MG63 (cell line): Measurements from ENCODE around the gene MAD1L1. TPM values are rescaled to one million over a fixed set of nuclear protein-coding genes. Genes with fewer than 3 reads are reported as not detected.

ENCODE experiments used
- DNase-seq: peaks from one replicate; pipeline ENCODE4 v3.0.0-alpha.2; 2020
- H3K27me3 ChIP-seq: fragments of 250-450 bp; sonication (Bioruptor Pico); 2 replicates; pipeline ENCODE4 v1.5.1; 2020; ENCODE audit warnings: mild to moderate bottlenecking, moderate library complexity
- H3K36me3 ChIP-seq: fragments of 250-450 bp; sonication (Bioruptor Pico); 2 replicates; pipeline ENCODE4 v1.5.1; 2020; ENCODE audit warnings: mild to moderate bottlenecking, moderate library complexity
- H3K4me3 ChIP-seq: fragments of 250-450 bp; sonication (Bioruptor Pico); 2 replicates; pipeline ENCODE4 v1.5.1; 2020; ENCODE audit warnings: mild to moderate bottlenecking, moderate library complexity
- H3K9me3 ChIP-seq: fragments of 250-450 bp; sonication (Bioruptor Pico); 2 replicates; pipeline ENCODE4 v1.5.1; 2020; ENCODE audit warnings: mild to moderate bottlenecking, moderate library complexity
- total RNA-seq: library from RNA; depleted of rRNA; stranded (reverse); fragments of >200 nt; shearing (Covaris generic); gene quantifications from 2 replicates; pipeline ENCODE4 v1.2.3, GENCODE V29; 2014; ENCODE audit warnings: low replicate concordance

The MAD1L1 gene
- total RNA-seq, 1 experiment from 2014 or later = 65.1 TPM

DNA sequence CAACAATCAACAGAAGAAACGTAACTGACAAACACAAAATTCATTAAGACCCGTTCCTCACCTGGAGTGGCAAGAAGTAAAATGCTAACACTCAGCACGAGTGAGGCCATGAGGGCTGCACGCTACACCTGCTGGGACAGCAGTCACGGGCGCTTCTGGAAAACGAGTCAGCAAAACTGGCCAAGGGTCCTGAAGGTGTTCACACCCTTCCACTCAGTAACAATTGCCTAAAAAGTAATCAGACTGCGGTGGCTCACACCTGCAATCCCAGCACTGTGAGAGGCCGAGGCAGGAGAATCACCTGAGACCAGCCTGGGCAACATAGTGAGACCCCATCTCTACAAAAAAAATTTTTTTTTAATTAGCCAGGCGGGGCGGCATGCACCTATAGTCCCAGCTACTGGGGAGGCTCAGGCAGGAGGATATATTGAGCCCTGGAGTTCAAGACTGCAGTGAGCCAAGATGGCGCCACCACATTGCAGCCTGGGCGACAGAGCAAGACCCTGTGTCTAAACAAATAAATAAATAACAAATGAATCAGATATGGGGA lies 199.1 kb downstream of the MAD1L1 start:
- no peak for DNase-seq
- Histone ChIP-seq H3K36me3 (no peaks in the 10 kb centered on the region), H3K27me3 (no peaks in the 10 kb centered on the region), H3K4me3 (no peak overlapping the region), H3K9me3 (peaks cover 5% of the 10 kb centered on the region; the same call in 1 of the 2 replicates)

DNA sequence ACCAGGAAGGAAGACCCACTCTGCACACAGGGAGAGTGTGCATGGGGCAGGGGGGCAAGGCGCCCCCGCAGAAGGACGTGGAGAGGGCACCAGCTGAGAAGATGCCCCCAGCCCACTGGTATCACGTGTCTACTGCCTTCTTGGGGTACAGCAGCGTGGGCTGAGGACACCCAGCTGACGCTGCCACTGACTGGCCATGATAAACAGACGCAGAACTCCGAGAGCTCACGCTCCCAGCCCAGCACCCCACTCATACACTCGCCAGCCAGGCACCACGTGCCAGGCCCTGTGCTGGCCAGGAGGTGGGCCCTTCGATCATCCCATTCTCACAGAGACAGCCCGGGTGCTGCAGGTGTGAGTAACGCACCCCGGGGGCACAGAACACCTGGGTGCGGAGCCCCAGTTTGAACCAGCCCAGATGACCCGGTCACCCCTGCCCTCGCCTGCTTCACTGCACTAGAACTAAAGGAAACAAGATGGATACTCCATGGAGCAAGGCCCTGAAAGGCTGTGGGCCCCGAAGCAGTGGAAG lies 199.8 kb downstream of the MAD1L1 start:
- DNase-seq = no peak
- no peak overlapping the region for H3K4me3 ChIP-seq
- H3K36me3 ChIP-seq = no peaks in the 10 kb centered on the region
- no peaks in the 10 kb centered on the region for H3K27me3 ChIP-seq
- peaks cover 9% of the 10 kb centered on the region; the same call in 1 of the 2 replicates for H3K9me3 ChIP-seq

DNA sequence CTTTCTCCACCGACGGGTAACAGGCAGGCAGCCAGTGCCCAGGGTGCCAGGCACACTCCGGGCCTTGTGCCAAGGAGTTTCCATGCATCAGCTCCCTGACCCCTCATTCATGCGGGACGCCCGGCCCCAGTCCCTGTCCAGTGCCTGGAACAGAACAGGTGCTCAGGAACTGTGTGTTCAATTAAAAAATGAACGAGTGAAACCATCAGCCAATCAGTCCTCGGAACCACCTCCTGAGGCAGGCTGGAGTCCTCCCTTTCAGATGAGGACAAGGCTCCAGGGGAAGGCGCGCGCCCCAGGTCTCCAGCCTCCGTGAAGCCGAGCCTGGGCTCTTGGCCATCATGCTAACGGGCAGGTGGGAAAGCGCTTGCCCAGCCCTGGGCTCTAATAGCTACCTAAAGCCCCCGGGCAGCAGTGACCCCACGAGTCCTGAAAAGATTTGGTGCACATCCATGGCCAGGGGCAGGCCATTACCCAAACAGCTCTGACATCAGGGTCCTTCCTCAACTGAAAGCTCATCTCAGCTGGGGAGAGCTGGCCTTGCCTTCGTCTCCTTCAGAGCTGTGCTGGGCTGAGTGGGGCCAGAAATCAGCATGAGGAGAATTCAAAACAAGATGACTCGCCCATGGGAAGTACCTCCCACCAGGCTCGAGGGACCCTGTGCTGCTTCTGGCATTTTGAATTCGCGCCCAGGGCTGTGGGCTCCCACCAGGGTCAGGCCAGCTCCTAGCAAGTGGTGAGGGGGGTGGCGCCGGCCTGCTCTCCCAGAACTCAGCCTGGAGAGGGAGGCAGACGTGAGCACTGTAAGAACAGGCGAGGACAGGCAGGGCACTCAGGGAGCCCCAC lies 200.5 kb downstream of the MAD1L1 start:
- Histone ChIP-seq H3K36me3 (no peaks in the 10 kb centered on the region), H3K27me3 (no peaks in the 10 kb centered on the region), H3K4me3 (no peak overlapping the region), H3K9me3 (peaks cover 10% of the 10 kb centered on the region; the same call in 1 of the 2 replicates)
- DNase-seq = peak; percentile 22

DNA sequence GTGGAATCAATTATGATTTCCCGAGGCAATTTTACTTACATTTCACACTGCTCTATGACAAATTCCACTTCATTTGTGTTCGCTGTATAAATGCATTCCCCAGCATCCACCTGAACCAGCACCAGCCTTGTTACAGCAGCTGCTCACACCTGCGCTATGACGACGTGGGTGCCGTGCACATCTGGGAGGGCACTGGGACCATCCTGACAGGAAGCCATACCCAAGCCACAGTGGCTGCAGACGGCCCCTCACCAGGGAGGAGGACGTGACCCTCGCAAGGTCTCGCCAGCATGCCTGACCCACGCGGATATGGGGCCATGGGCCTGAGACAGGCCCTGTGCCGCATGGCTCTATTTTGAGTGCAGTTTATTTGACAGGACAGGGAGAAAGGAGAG lies 201.3 kb downstream of the MAD1L1 start:
- Histone ChIP-seq H3K9me3 (peaks cover 11% of the 10 kb centered on the region; the same call in 1 of the 2 replicates), H3K36me3 (no peaks in the 10 kb centered on the region), H3K4me3 (no peak overlapping the region), H3K27me3 (no peaks in the 10 kb centered on the region)
- no peak for DNase-seq

DNA sequence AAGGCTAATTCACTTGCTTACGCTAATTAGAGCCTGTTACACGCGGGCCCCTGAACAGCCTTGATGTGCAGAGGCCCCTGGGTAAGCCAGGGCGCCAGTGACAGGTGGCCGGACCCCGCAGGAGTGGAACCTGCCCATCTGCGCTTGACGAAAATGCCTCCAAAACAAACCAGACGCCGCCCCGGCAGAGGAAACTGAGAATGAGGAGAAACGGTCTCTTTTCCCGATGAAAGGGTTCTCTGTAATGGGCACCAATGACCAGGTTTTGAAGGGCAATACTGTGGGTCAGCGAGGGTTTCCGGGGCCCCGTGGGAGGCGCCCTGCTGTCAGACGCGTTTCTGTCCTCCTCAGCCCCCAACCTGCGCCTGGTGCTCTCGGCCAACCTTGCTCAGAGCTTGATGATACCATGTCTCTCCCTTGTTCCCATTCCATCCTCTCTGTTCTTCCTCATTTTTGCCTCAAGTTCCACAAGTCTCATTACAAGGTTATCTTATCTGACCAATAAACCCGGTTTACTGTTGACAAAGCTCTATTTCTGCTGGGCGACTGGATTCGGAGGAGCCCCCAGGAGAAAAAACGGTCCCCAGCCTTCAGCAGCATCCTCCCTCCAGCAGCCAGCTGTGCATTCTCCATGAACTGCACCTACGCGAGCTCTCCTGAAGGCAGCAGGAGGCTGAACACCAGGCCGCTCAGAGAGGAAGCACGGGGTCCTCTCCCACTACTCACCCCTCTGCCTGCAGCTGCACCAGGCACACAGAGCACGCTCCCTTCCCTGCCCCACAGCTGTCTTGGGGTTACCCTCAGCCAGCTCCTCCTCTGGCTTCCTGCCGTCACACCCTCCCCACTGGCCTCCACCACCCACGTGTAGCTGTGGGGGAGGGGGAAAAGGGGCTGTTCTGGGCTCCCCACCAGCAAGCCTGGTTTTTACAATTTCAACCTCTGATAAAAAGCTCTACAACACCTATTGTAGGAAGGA lies 202.0 kb downstream of the MAD1L1 start:
- H3K4me3 ChIP-seq = no peak overlapping the region
- no peak for DNase-seq

DNA sequence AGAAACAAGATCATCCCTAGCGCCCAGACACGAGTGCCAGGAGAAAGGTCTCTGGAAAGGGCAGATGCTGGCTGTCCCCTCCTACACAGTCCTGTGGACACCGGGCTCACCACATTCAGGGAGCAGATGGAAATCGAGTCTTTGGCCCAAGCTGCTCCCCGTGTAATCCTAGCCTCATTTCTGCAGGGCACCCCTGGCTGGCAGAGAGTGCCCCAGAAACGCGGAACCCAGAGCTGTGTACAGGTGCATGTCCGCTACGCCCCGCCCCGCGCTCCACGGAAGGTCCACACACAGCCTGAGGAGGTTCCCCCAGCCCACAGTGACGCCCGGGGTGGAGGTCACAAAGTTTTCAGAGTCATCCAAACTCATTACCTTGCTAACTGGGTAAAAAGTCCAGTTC lies 202.8 kb downstream of the MAD1L1 start:
- DNase-seq = no peak
- H3K36me3 ChIP-seq = no peaks in the 10 kb centered on the region
- H3K4me3 ChIP-seq = no peak overlapping the region
- H3K27me3 ChIP-seq = no peaks in the 10 kb centered on the region
- peaks cover 18% of the 10 kb centered on the region for H3K9me3 ChIP-seq

More for the DNA sequence above, 202.0 kb downstream of the MAD1L1 start:
- Histone ChIP-seq H3K36me3 (no peaks in the 10 kb centered on the region), H3K9me3 (peaks cover 11% of the 10 kb centered on the region; the same call in 1 of the 2 replicates), H3K27me3 (no peaks in the 10 kb centered on the region)

DNA sequence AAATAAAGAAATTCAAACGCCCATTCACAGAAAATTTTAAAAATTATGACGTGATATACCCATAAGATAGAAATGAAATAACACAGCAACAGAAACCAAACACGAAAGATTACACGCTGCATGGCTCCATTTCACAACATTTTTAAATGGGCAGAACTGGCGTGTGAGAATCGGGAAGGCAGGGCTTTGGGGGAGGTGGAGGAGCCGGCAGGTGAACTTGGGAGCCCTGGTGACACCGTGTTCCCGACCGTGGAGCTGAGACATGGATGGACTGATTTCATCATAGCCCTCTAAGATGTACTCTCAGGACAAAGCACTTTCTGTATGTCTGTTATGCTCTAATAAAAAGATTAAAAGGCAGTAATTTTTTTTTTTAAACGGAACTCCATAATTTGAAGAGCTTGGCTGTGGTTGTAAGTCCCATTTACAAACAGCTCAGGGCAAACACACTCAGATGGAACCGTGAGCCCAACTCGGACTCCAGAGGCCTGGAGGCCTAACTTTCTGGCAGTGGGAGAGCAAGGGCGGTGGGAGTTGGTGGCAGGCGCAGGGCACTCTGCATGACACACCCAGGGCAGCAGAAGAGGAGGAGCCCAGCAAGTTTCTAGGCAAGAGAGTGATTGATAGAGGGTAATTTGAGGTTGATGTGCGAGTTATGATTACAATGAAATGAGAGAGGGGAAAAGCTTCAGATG lies 203.4 kb downstream of the MAD1L1 start:
- Histone ChIP-seq H3K27me3 (no peaks in the 10 kb centered on the region), H3K36me3 (no peaks in the 10 kb centered on the region)
- DNase-seq = no peak

DNA sequence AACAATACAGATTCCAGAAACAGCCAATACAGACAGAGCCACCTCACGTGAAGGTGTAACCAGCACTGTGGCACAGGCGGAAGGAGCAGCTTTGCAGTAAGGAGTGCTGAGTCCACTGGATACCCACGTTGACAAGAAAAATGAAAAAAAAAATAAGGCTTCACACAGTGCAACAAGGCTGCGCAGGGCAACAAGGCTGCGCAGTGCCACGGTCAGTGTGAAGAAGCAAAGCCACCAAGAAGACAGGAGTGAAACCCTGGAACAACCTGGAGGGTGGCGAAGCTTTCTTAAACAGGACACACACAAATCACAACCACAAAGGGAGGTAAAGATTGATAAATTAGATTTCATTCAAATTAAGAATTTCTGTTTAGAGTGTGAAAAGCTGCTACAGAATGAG lies 204.0 kb downstream of the MAD1L1 start:
- H3K4me3 ChIP-seq = no peak overlapping the region
- H3K27me3 ChIP-seq = no peaks in the 10 kb centered on the region
- no peaks in the 10 kb centered on the region for H3K36me3 ChIP-seq
- no peak for DNase-seq
- H3K9me3 ChIP-seq = peaks cover 25% of the 10 kb centered on the region

More for the DNA sequence above, 203.4 kb downstream of the MAD1L1 start:
- Histone ChIP-seq H3K9me3 (peaks cover 24% of the 10 kb centered on the region), H3K4me3 (no peak overlapping the region)

DNA sequence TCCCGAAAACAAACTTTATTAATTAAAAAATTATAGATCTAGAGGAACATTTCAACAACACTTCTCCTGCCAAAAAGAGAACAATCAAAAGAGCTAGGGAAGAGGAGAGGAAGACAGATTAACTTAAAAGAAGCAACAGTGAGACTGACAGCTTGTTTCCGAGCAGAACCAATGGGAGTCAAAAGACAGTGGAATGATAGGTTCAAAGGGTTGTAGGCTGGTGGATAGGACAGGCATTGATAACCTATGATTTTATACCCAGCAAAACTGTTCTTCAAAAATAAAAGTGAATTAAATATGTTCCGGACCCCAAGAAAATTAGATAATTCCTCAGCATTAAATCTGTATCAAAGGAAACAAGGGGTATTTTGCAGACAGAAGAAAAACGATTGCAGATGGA lies 207.6 kb downstream of the MAD1L1 start:
- H3K36me3 ChIP-seq = no peaks in the 10 kb centered on the region
- no peaks in the 10 kb centered on the region for H3K27me3 ChIP-seq
- peaks cover 25% of the 10 kb centered on the region for H3K9me3 ChIP-seq
- no peak overlapping the region for H3K4me3 ChIP-seq
- no peak for DNase-seq

DNA sequence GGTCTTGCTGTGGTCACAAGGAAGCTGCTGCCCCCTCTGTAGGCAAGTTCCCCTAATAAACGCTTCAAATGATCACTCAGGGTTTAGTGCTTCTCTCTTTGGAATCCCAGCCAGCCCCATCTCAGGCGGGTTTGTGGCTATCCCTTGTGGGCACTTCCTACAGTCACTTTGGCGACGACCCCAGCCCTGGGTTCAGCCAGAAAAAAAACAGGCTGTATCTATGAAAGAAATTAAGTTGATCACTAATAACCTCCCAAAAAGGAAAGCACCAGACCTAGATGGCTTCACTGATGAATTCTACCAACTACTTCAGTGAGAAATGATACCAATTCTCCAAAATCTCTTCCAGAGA lies 208.2 kb downstream of the MAD1L1 start:
- no peak overlapping the region for H3K4me3 ChIP-seq
- H3K36me3 ChIP-seq = no peaks in the 10 kb centered on the region
- peaks cover 25% of the 10 kb centered on the region for H3K9me3 ChIP-seq
- no peaks in the 10 kb centered on the region for H3K27me3 ChIP-seq
- DNase-seq = no peak

DNA sequence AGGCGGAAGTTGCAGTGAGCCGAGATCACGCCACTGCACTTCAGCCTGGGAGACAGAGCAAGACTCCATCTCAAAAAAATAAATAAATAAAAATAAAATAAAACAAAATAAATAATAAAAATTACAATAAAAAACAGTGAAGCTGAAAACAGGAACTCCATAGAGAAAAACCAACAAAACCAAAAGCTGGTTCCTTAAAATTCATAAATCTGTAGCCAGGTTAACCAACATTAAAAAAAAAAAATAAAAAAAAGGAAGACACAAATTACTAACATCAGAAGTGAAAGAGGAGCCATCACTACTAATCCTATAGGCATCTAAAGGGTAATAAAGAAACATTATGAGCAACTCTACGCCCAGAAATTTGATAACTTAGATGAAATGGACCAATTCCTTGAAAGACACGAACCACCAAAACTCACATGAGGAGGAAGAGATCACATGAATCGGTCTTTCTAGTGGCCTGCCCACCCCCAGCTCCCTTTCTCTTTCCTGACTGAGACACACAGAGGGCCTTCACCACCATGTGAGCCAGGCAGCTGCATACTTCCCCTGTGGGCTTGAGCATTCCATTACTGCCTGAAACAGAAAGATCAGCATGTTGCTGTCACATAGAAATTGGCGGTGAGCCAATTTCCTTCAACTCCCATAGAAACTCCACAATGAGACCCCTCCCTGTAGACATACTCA lies 208.7 kb downstream of the MAD1L1 start:
- no peaks in the 10 kb centered on the region for H3K36me3 ChIP-seq
- no peak for DNase-seq
- H3K4me3 ChIP-seq = no peak overlapping the region
- H3K27me3 ChIP-seq = no peaks in the 10 kb centered on the region
- peaks cover 21% of the 10 kb centered on the region for H3K9me3 ChIP-seq

DNA sequence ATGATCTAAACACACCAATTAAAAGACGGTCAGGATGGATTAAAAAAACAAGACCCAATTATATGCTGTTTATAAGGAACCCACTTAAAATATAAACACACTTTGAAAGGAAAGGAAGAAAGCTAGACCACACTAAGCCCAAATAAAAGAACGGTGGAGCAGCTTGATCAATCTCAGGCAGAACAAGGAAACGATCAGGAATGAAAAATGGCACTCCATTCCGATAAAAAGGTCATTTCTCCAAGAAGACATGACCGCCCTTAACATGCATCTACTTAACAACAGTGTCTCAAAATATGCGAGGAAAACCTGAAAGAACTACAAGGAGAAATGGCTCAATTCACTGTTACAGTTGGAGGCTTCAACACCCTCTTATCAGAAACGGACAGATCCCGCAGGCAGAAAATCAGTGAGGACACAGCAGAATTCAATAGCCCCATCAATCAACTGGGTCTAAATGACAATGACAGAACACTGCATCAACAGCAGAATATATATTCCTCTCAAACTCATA lies 210.0 kb downstream of the MAD1L1 start:
- Histone ChIP-seq H3K27me3 (no peaks in the 10 kb centered on the region), H3K4me3 (no peak overlapping the region), H3K36me3 (no peaks in the 10 kb centered on the region), H3K9me3 (peaks cover 16% of the 10 kb centered on the region)
- no peak for DNase-seq

DNA sequence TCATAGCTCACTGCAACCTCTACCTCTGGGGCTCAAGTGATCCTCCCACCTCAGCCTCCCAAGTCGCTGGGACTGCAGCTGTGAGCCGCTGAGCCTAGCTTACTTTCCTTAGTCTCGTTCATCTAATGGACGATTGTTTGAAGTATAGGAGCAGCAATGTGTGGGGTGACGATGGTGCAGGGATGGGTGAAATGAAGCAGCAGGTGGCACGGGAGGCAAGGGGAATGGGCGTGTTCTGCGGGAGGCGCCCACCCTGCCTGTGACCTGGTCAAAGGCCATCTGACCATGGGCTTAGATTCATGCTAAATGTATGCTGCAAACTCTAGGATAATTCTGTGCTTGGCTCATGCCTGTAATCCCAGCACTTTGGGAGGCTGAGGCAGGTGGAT lies 210.7 kb downstream of the MAD1L1 start:
- no peak for DNase-seq
- H3K36me3 ChIP-seq = no peaks in the 10 kb centered on the region
- H3K27me3 ChIP-seq = no peaks in the 10 kb centered on the region
- no peak overlapping the region for H3K4me3 ChIP-seq
- H3K9me3 ChIP-seq = peaks cover 13% of the 10 kb centered on the region

DNA sequence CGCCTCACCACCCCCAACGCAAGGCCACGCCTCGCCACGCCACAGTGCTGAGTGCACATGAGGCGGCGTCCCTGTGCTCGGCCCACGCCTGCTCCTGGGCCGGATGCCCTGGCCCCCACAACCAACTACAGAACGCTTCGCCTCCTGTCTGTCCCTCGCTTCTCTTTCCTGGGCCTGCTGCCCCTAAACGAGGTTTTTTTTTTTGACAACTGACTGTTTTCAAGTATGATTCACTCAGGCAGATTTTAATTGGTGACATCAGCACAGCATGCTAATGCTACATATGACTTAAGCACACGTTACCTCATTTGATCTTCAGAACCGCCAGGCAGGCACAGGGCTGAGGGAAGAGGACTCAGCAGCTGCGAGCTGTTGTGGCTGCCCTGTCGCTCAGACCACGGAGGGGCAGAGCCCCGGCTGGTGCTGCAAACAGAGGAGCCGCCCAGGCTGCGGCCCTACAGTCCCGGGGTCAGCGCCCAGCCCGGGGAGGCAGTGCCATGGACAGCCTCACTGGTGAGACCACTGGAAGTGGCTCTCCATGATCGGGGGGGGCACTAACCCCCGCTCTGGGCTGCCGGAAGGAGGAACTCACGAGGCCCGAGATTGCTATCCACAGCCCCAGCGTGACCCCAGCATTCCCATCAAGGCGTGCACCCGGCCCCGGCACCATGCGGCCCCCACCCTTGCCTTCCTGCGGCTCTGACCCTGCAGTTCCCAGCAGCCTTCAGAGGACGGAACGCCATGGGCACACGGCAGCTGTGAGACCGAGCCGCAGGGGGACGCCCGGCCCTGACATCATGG lies 212.8 kb downstream of the MAD1L1 start:
- DNase-seq = peak; percentile 76
- Histone ChIP-seq H3K27me3 (no peaks in the 10 kb centered on the region), H3K9me3 (peaks cover 6% of the 10 kb centered on the region; the same call in 1 of the 2 replicates), H3K4me3 (no peak overlapping the region), H3K36me3 (no peaks in the 10 kb centered on the region)

DNA sequence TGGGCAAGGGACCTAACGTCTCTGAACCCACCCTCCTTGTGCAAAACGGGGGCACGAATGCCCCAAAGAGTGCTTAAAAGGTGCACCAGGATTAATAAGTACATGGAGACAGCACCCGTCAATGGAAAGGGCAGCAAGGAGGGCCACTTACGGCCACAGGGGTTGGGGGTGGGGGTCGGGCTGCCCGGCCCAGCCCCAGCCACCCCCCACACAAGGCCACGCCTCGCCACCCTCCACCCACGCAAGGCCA lies 213.4 kb downstream of the MAD1L1 start:
- peaks cover under 1% of the 10 kb centered on the region; the same call in 1 of the 2 replicates for H3K9me3 ChIP-seq
- no peak overlapping the region for H3K4me3 ChIP-seq
- no peak for DNase-seq
- no peaks in the 10 kb centered on the region for H3K36me3 ChIP-seq
- no peaks in the 10 kb centered on the region for H3K27me3 ChIP-seq
